Effector memory CD8-positive, alpha-beta T cell (primary cell): ENCODE measurements around the gene CST9.

ENCODE experiments used
- ATAC-seq: fragments of 150-1000 bp; cut with Tn5 transposase; replicated peaks from 2 replicates; pipeline ENCODE4 v1.10.0; 2021; ENCODE audit warnings: mild to moderate bottlenecking, moderate library complexity
- DNase-seq, 3 experiments: peaks; one replicate each; pipeline ENCODE4 v3.0.0; 2021
- H3K27ac Mint-ChIP-seq, 2 donors: one replicate each; pipeline ENCODE4 v1.8.0; 2022; ENCODE audit warnings: mild to moderate bottlenecking in 2 of 2, mixed read lengths in 2 of 2, moderate library complexity in 2 of 2
- H3K27me3 Mint-ChIP-seq, 2 donors: one replicate each; pipeline ENCODE4 v1.8.0; 2022; ENCODE audit warnings: mixed read lengths in 2 of 2
- H3K36me3 Mint-ChIP-seq: one replicate; pipeline ENCODE4 v1.8.0; 2022; ENCODE audit warnings: mild to moderate bottlenecking, moderate library complexity, mixed read lengths; ENCODE audit not compliant: insufficient read depth
- H3K4me1 Mint-ChIP-seq, 2 donors: one replicate each; pipeline ENCODE4 v1.8.0; 2022; ENCODE audit warnings: low read depth in 2 of 2, mixed read lengths in 2 of 2
- H3K4me3 Mint-ChIP-seq, 2 donors: one replicate each; pipeline ENCODE4 v1.8.0; 2022; ENCODE audit warnings: mild to moderate bottlenecking in 2 of 2, mixed read lengths in 2 of 2, moderate library complexity in 2 of 2
- H3K9me3 Mint-ChIP-seq, 2 donors: one replicate each; pipeline ENCODE4 v1.8.0; 2022; ENCODE audit warnings: mixed read lengths in 2 of 2
- total RNA-seq, 9 experiments: gene quantifications; one replicate each; lab custom pipeline; 2026; lab: John Stamatoyannopoulos, UW

The CST9 gene
- total RNA-seq = 0 reads per million in 9 experiments

- H3K27me3 Mint-ChIP-seq = peaks cover 10 to 31% of the 10 kb centered on the region in 2 donors
- peaks cover 3% of the 10 kb centered on the region for H3K36me3 Mint-ChIP-seq
- H3K27ac Mint-ChIP-seq = no peak within 1 kb of the TSS
- H3K4me3 Mint-ChIP-seq = no peak within 1 kb of the TSS
- H3K4me1 Mint-ChIP-seq = peaks cover 4 to 9% of the 10 kb centered on the region in 2 donors
- H3K9me3 Mint-ChIP-seq = no peaks in the 10 kb centered on the region
- no peak for DNase-seq
- ATAC-seq = no peak
Observed at GRCh38 chr20:23605867-23606651, at the start of gene CST9. Gene CST9, minus strand, starts transcription at chr20:23605917. Its CDS starts 53 bp downstream, at chr20:23605864.

GRCh38 chr20:23654717-23655116 lies 49.0 kb upstream of the CST9 start:
- no peak overlapping the region for H3K4me3 Mint-ChIP-seq
- ATAC-seq (no peak), DNase-seq (no peak)
- no peaks in the 10 kb centered on the region for H3K4me1 Mint-ChIP-seq
- H3K9me3 Mint-ChIP-seq = no peaks in the 10 kb centered on the region
- H3K27ac Mint-ChIP-seq = no peak overlapping the region
- H3K36me3 Mint-ChIP-seq = no peaks in the 10 kb centered on the region
- H3K27me3 Mint-ChIP-seq = peaks cover 13 to 43% of the 10 kb centered on the region in 2 donors

- Mint-ChIP-seq H3K9me3 (no peaks in the 10 kb centered on the region), H3K27ac (no peak overlapping the region)
- ATAC-seq = no peak
Observed at GRCh38 chr20:23654000-23654399, 48.3 kb upstream of the CST9 start.

GRCh38 chr20:23653400-23653938 lies 47.8 kb upstream of the CST9 start:
- DNase-seq (no peak), ATAC-seq (no peak)
- Mint-ChIP-seq H3K4me3 (no peak overlapping the region), H3K27ac (no peak overlapping the region), H3K36me3 (no peaks in the 10 kb centered on the region), H3K9me3 (no peaks in the 10 kb centered on the region), H3K27me3 (peaks cover 13 to 43% of the 10 kb centered on the region in 2 donors), H3K4me1 (no peaks in the 10 kb centered on the region)

More at GRCh38 chr20:23654000-23654399, 48.3 kb upstream of the CST9 start:
- DNase-seq = no peak
- H3K27me3 Mint-ChIP-seq = peaks cover 13 to 43% of the 10 kb centered on the region in 2 donors
- H3K4me1 Mint-ChIP-seq = no peaks in the 10 kb centered on the region
- H3K36me3 Mint-ChIP-seq = no peaks in the 10 kb centered on the region
- H3K4me3 Mint-ChIP-seq = no peak overlapping the region

GRCh38 chr20:23652926-23653325 lies 47.2 kb upstream of the CST9 start:
- no peak for DNase-seq
- Mint-ChIP-seq H3K9me3 (no peaks in the 10 kb centered on the region), H3K4me3 (no peak overlapping the region), H3K4me1 (no peaks in the 10 kb centered on the region), H3K36me3 (no peaks in the 10 kb centered on the region), H3K27me3 (peaks cover 13 to 43% of the 10 kb centered on the region in 2 donors), H3K27ac (no peak overlapping the region)
- no peak for ATAC-seq

- DNase-seq = no peak
Observed at GRCh38 chr20:23652371-23652770, 46.7 kb upstream of the CST9 start.

GRCh38 chr20:23651117-23651516 lies 45.4 kb upstream of the CST9 start:
- Mint-ChIP-seq H3K36me3 (no peaks in the 10 kb centered on the region), H3K4me3 (no peak overlapping the region), H3K4me1 (no peaks in the 10 kb centered on the region), H3K9me3 (no peaks in the 10 kb centered on the region), H3K27ac (no peak overlapping the region), H3K27me3 (peaks cover 13 to 31% of the 10 kb centered on the region in 2 donors)
- no peak for DNase-seq
- no peak for ATAC-seq

More at GRCh38 chr20:23652371-23652770, 46.7 kb upstream of the CST9 start:
- ATAC-seq = no peak
- H3K27me3 Mint-ChIP-seq = peaks cover 13 to 43% of the 10 kb centered on the region in 2 donors
- no peaks in the 10 kb centered on the region for H3K9me3 Mint-ChIP-seq
- H3K36me3 Mint-ChIP-seq = no peaks in the 10 kb centered on the region
- no peaks in the 10 kb centered on the region for H3K4me1 Mint-ChIP-seq
- H3K27ac Mint-ChIP-seq = no peak overlapping the region
- H3K4me3 Mint-ChIP-seq = no peak overlapping the region

GRCh38 chr20:23649830-23650417 lies 44.2 kb upstream of the CST9 start:
- Mint-ChIP-seq H3K27me3 (peaks cover 10 to 23% of the 10 kb centered on the region in 2 donors), H3K9me3 (no peaks in the 10 kb centered on the region), H3K4me3 (no peak overlapping the region), H3K27ac (no peak overlapping the region), H3K36me3 (no peaks in the 10 kb centered on the region), H3K4me1 (no peaks in the 10 kb centered on the region)
- no peak for ATAC-seq
- no peak for DNase-seq

GRCh38 chr20:23649242-23649641 lies 43.5 kb upstream of the CST9 start:
- Mint-ChIP-seq H3K27me3 (peaks cover 6 to 17% of the 10 kb centered on the region in 2 donors), H3K27ac (no peak overlapping the region), H3K36me3 (no peaks in the 10 kb centered on the region), H3K4me1 (no peaks in the 10 kb centered on the region), H3K4me3 (no peak overlapping the region), H3K9me3 (no peaks in the 10 kb centered on the region)
- no peak for ATAC-seq
- DNase-seq = no peak

- no peaks in the 10 kb centered on the region for H3K9me3 Mint-ChIP-seq
- no peaks in the 10 kb centered on the region for H3K4me1 Mint-ChIP-seq
- ATAC-seq (no peak), DNase-seq (no peak)
- no peaks in the 10 kb centered on the region for H3K27me3 Mint-ChIP-seq
- no peak overlapping the region for H3K27ac Mint-ChIP-seq
- H3K36me3 Mint-ChIP-seq = no peaks in the 10 kb centered on the region
- H3K4me3 Mint-ChIP-seq = no peak overlapping the region
Observed at GRCh38 chr20:23647346-23647745, 41.6 kb upstream of the CST9 start.

- no peak overlapping the region for H3K27ac Mint-ChIP-seq
- no peak for ATAC-seq
- no peaks in the 10 kb centered on the region for H3K27me3 Mint-ChIP-seq
- no peak for DNase-seq
- H3K4me3 Mint-ChIP-seq = no peak overlapping the region
- H3K4me1 Mint-ChIP-seq = no peaks in the 10 kb centered on the region
- no peaks in the 10 kb centered on the region for H3K9me3 Mint-ChIP-seq
- no peaks in the 10 kb centered on the region for H3K36me3 Mint-ChIP-seq
Observed at GRCh38 chr20:23646106-23646873, 40.6 kb upstream of the CST9 start.

GRCh38 chr20:23645575-23645974 lies 39.9 kb upstream of the CST9 start:
- DNase-seq = no peak
- no peaks in the 10 kb centered on the region for H3K4me1 Mint-ChIP-seq
- H3K9me3 Mint-ChIP-seq = no peaks in the 10 kb centered on the region
- no peak overlapping the region for H3K27ac Mint-ChIP-seq
- H3K4me3 Mint-ChIP-seq = no peak overlapping the region
- no peak for ATAC-seq
- H3K36me3 Mint-ChIP-seq = no peaks in the 10 kb centered on the region
- H3K27me3 Mint-ChIP-seq = peaks cover 0 to 6% of the 10 kb centered on the region in 2 donors

GRCh38 chr20:23644164-23644563 lies 38.4 kb upstream of the CST9 start:
- Mint-ChIP-seq H3K36me3 (no peaks in the 10 kb centered on the region), H3K4me3 (no peak overlapping the region), H3K27me3 (peaks cover 6 to 20% of the 10 kb centered on the region in 2 donors), H3K27ac (no peak overlapping the region), H3K4me1 (peaks cover 0 to 3% of the 10 kb centered on the region in 2 donors), H3K9me3 (no peaks in the 10 kb centered on the region)
- DNase-seq (no peak), ATAC-seq (no peak)
